Measurements from ENCODE around the gene KCNH1.

Gene KCNH1

DNA sequence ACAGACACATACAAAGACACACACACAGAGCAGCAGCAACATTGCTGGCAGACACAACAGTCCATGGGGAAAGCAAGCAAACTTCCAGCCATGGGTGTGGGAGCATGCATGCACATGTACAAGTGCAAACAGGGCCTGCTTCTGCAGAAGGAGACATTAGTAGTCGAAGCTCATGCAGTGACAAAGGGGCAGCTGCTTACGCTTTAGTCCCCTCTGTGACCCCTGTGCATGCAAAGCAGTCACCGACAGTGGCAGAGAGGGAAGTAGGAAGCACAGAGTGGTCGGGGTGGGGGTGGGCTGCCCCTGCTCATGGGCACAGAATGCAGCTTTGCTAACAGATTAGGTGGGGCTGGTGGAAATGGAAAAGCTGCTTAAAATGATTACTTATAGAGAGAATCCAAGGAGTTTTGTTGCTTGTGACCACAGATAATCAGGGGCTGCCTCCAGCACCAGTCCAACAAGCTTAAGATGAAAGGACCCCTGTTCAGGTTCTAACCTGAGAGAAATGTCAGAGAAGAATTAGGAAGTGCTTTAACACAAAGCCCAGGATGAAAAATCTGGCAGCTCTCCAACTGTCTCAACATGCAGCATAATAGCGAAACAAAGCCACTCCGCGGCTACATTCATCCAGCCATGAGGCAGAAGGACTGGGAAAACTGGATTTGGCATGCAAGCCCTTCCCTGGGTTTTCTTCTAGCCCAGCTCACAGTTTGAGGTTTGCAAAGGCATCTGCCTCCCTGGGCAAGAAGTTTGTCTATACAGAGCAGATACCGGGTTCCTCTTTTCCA is 378.9 kb downstream of the KCNH1 start:
- no peak for DNase-seq (ENCODE audit: low read depth)

DNA sequence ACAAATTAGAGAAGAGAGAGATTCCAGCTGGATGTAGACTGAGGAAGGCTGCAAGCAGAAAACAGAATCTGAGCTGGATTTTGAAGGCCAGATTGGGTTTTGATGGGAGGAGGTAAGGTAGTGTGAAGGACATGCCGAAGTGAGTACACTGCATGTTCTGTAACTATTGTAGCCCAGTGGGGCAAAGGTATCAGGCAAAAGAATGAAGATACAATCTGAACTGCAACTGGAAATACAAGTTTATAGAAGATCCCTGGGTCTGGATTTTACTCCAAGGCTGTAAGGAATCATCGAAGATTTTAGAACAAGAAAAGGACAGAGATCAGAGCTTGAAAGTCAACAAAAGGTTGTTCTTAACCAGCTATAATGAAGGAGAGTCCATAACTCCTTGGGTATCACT is 382.0 kb downstream of the KCNH1 start:
- no peak for DNase-seq (ENCODE audit: low read depth)

DNA sequence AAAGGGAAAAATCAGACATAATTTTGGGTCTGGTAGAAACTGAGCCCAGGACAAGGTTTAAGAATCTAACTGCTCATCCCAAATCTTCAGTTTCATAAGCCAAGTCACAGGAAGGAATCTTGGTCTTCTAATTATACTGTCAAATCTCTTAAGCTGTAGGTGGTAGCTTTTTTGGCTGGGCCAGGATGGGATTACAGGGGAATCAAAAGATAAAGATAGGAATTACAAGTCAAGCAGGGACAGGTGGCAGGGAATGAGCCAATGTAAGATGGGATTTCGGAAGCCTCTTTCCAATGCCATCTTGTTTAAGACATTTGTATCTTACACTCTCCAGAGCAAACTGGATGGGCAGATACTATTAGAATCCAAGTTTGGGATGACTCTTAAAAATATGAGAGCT is 383.5 kb downstream of the KCNH1 start:
- DNase-seq (ENCODE audit: low read depth) = no peak

DNA sequence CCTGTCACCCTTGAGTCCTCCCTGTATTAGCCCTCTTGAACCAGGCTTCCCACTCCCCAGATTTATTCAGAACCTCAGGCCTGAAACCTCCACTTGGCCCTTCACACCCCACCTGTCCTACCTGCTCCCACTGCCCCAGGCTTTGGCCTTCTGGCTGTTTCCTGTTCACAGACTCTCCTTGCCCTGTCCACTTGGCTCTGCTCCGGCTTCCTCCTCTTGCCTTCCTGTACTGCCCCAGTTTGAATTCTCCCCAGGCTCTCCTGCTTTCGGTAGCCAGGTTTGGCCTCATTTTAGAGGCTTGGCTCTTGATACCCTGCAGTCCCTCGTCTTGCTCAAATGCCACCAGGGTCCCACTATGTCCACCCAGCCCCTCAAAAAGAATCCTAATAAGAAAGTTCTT is 385.2 kb downstream of the KCNH1 start:
- no peak for DNase-seq (ENCODE audit: low read depth)

DNA sequence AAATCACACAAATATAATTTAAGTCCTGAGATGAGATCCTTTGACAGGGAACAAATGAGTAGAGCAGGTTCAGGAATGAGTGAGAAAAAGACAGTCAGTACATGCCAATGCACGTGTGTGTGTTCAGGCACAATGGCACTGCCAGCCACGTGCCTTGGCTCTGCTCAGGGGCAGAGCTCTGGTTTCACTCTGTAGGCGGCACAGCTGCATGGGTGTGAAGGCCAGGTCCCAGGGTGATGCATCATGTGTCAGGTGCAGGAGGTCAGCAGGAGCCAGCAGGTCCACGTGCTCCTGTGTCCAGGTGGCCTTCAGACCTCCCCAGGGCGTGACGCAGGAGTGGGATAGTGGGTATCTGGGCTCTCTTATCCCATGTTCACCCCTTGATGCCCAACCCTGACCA is 386.1 kb downstream of the KCNH1 start:
- no peak for DNase-seq (ENCODE audit: low read depth)

DNA sequence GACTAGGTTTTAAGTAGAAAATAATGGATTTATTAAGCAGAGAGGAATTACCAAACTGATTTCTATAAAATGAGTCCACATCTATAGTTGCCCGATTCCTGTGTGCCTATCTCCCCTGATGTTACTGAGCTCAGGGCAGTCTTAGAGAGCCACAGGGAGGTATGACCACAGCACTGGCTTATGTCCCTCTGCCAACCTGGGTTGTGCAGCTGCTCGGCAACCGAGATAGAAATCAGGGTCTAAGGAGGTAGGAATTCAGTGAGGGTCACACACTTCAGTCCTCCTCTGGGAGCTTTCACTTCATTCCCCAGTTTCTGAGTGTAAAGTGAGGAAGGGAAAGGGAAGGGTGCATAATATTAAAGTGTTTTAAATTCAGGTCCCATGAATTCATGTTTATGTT is 386.8 kb downstream of the KCNH1 start:
- no peak for DNase-seq (ENCODE audit: low read depth)

DNA sequence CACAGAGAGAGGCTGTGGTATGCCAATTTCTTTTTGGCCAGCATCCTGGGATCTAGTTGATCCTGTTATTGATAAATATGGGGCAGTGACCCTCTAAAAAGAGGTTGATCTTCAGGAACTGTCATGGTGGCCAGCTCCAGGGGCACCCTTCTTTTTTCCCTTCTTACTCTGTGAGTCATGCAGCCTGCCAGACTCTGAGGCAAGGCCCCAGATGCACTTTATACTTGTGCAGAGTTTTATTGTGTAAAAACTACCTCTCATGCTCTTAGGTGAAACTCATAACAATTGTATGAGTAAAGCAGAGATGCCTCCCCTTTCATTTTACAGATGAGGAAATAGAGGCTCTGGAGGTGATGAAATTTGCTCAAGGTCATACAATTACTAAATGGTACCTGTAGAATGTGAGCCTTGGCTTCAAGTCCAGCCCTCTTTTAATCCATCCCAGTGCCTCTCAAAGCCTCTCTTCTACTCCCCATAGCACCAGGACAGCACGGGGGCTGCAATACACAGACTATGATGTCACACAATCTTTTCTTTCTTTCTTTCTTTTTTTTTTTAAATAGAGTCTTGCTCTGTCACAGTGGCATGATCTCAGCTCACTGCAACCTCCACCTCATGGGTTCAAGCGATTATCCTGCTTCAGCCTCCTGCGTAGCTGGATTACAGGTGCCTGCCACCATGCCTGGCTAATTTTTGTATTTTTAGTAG is 387.8 kb downstream of the KCNH1 start:
- no peak for DNase-seq (ENCODE audit: low read depth)

DNA sequence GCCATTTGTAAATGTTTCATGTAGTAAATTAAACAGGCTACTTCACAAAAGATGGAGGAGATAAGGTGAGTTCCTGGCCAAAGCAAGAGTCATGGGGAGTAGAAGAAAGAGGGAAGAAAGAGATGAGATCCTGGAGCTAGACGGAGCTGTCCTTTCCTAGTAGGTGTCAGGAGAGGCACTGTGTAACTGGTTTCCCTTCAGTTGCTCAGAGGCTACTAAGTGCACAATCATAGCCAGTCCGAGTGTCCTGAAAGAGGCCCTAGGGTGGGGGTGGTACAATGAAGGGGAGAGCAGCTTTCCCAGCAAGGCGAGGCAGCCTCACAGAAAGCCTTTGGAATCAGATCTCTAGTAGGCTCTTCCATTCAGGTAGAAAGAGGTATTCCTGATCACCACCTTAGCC is 390.9 kb downstream of the KCNH1 start:
- DNase-seq (ENCODE audit: low read depth) = no peak

DNA sequence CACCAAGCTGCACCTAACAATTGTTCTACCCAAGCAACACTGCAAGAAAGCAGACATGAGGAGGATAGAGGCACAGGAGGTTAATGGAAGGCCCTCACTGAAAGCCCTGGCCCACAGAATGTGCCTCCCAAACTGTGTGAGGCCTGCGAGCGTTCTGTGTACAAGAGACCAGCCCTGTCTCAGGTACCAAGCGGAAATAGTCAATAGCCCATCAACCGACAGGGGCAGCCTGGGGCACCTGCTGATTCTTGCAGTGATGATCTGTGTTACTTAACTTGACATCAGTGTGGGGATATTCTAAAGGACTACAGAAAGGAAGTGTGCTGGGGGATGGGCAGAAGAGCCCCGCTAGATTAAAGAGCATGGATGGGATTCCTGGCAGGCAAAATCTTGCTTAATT is 392.4 kb downstream of the KCNH1 start:
- DNase-seq (ENCODE audit: low read depth) = no peak

DNA sequence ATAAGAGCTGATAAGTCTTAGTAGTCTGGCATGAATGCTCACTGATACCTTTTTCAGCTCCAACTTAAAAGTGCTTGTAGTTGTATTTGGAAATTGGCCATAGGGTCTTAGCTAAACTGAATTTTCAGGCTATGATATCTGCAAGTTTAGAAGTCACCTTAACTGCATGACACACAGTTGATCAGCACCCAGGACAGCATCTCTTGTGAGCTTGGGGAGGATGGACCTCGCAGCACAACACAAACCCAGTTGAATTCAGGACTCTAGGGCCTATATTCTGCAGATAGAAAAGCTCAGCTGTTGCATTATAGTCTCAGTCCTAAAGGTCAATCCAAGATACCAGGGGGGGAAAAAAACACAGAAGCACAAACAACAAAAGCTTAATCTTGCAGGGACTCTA is 394.3 kb downstream of the KCNH1 start:
- DNase-seq (ENCODE audit: low read depth) = no peak

DNA sequence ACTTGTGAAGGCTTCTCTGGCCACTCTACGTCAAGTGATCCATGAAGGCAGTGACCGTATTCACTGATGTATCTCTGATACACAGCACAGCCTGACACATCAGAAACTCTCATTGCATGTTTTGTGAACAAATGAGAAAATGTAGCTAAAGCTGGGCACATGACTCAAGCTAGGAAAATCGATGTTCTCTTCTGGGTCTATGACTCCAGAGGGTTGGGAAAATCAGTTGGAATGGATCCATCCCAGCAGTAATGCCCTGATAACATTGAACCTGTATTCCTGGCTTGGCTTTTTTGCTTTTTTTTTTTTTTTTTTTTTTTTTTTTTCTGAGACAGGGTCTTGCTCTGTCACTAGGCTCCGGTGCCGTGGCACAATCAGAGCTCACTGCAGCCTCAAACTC is 395.7 kb downstream of the KCNH1 start:
- no peak for DNase-seq (ENCODE audit: low read depth)

DNA sequence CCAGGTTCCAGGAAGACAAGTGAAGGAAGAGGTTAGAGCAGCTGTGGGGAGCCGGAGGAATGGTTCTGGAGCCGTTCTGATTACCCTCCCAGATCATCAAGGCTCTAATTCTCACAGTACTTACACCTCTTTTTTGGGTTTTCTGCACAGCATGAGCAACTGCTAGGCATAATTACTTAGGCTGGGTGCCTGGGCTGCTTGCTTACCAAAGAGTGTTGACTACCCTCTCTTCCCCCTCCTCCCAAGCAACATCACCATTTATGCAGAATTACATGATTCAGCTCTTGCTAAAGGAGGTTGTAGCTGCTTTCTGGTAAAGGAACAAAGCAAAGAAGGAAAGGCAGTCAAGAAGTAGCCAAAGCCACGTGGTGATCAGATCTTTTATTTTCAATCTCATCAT is 397.2 kb downstream of the KCNH1 start:
- no peak for DNase-seq (ENCODE audit: low read depth)

DNA sequence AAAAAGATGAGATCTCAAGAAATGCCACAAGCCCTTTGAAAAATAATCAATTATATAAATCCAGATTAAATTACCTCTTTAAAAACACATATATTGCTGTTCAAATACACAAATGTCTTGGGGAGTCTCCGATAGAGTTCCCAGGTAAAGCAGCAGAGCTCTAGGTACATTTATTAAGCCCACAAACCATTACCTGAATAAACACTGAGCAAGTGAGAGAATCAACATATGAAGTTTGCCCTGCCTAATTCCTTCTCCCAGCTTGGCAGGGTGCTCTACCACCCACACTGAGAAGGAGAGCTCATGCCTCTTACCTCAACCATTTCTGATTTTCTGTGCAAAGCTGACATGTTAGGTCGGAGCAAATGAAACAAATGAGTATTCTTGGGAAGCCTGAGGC is 402.4 kb downstream of the KCNH1 start:
- no peak for DNase-seq (ENCODE audit: low read depth)

DNA sequence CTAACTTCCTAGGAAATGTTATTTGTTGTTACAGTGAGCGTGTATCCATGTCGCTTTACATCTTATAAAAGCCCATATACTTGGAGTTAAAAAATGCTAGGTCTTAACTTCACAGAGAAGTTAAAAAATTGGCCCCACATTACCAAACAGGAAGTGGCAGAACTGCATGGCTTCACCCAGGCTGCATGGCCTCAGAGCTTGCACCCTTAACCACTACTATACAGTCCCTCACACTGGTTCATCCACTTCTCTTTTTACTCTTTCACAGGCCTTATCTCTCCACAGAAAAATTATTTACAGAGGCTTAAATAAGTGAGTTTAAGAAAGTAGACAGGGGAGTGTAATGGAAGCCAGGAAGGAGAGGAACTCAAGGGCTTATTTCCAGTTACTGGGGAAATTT is 402.8 kb downstream of the KCNH1 start:
- no peak for DNase-seq (ENCODE audit: low read depth)

DNA sequence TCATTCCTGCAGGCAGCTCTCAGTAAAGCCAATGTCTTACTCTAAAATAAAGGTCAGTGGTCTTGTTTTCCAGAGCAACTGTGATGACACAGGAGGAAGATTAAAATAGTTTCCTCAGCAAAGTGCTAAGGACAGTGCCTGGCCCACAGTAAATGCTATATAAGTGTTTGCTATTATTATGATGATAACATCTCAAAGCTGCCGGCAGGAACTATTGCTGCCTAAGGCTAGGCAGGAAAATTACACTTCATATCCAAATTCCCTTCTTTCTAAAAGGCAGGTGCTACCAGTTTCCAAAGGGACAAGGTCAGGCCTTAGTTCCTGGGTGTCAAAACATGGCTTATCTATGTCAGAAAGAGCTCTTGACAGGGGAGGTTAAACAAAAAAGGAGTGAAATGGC is 403.9 kb downstream of the KCNH1 start:
- no peak for DNase-seq (ENCODE audit: low read depth)

DNA sequence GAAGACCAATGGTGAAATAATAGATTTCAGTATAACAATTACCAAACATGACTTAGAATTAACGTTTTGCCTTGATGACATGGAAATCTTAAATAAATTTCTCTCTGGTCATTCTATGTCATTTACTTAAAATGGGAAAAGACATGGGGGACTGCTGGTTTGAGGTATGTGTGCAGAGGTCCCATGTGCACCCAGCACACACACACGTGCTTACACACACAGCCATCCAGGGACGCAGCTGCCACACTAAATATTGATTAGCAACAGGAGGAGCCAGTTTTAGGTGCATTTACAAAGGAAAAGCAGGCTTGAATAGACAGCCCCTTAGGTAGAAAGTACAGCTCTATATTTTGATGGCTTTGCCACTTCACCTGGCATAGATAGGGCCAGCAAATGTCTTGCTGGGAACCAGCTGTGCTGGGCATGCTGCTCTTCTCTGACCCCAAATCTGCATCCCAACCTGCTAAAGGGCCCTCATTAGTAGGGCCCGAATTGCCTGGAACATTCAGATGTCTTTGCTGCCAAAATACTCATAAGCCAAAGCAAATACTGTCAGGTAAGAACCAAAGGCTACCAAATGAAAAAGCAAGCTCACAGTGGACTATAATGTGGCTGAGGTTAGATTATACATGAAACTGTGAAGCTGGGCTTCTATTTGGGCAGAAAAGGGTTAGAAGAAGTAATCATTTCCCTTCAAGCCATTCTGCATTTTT is 405.4 kb downstream of the KCNH1 start:
- no peak for DNase-seq (ENCODE audit: low read depth)

DNA sequence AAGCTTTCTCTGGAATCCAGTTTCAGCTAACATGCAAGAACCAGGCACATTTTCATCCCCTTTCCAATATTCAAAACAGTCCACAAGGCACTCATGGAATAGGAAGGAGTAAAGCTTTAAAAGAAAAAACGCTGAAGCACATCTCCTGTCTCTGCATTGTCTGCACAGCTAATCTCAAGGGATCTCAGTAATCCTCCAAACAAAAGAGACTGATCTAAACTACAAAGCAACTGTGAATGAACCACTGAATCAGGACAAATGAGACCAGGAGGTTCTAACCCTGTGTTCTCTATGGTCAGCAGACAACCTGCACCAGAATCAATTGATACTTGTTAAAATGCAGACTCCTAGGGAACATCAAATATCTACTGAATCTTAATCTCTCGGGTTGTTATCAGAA is 406.2 kb downstream of the KCNH1 start:
- DNase-seq (ENCODE audit: low read depth) = no peak

DNA sequence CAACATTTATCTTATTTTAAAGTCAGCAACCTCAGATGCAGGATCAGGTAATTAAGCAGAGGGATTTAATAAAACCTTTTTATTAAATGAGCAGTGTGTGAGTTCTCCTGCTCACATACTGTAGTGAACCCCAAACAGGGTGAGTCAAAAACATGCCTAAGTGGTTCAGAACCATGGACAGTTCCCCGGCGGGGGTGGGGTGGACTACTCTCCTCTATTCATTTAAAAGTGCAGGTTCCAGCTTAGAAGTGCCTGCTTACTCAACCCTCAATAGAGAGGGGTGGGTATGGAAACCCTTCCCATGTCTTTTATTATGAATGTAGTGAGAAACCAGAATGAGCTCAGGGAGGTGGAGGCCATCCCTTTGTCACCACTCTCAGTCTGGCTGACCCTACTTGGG is 407.3 kb downstream of the KCNH1 start:
- no peak for DNase-seq (ENCODE audit: low read depth)

DNA sequence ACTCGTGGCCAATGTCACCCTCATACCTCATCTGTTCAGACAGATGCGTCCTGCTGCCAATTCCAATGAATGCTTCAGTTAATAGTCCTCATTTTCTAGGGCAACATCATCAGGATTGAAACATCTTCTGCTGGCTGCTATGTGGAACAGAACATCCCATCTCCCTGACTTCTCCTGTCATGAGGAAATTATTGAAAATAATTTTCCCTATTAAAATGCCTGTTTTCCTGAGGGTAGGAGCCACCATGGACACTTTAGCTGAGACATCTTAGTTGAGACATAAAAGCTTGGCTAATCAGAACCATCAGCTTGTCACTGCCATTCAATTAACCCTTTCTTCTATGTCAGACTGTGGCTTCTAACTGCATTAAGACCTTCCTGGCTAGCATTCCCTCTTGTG is 409.2 kb downstream of the KCNH1 start:
- no peak for DNase-seq (ENCODE audit: low read depth)

DNA sequence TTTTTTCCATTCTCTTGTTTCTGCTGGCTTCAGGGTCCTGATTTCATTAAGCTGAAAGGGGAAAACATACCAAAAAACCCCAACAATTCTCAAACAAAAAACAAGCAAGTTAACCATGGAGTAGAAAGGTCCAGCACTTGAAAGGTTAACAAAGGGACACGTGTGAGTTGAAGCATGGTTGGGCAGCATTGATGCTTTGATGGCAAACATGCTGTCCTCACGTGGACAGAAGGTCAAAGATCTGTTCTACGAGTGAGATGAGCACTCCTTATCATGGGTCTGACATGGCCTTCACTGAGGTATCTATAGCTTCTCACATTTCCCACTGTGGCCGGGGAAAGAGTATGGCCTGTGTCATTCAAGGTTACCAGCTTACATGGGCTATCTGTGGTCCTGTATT is 410.3 kb downstream of the KCNH1 start:
- no peak for DNase-seq (ENCODE audit: low read depth)

DNA sequence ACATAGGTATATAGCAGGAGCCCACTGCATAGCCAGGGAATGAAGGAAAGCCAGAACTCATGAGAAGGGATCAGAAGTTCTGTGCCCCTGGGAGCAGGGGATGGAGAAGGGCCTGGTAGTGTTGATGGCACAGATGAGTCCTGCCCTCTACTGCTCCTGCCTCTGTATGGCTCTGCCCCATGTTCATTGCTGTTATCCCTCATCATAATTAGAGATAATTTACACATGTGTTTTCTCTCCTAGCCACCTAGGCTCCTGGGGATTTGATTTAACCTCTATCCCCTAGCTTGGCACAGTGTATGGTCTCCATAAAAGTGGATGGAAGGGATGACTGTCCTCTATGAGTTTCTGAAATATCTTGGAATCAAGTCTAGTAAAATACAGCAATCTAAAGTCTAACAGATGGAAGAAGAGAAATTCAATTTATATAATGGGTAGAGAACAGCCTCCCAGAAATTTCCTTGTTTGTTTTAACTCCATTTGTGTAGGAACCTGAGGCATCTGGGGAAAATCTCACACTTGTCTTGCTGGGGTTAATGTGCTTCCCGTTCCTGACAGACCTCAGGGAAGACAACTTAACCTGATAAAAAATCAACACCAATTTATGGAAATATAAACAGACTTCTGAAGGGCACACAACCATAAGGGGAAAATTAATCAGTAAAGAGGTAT is 411.4 kb downstream of the KCNH1 start:
- DNase-seq (ENCODE audit: low read depth) = no peak

DNA sequence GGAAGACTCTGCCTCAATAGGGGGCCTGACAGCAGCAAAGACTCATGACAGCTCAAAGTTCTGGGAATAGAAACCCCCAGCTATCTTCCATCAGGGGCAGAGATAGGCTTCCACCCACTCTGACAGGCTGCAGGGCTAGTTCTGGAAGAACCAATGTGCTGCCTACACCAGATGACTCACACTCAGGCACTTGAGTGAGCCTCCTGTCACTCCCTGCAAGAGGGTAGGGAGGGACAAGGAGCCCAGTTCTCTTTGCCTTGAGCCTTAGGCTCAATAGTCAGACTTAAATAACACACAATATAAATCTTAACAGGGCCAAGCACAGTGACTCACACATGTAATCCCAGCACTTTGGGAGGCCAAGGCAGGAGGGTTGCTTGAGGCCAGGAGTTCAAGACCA is 418.9 kb downstream of the KCNH1 start:
- DNase-seq (ENCODE audit: low read depth) = no peak

Measured in fibroblast of the conjunctiva (primary cell).